ENCODE measurements around the gene PRPF8. TPM values are rescaled to one million over a fixed set of nuclear protein-coding genes. Genes with fewer than 3 reads are reported as not detected.

The PRPF8 gene
- total and polyA plus RNA-seq, 2 donors (not counting 1 experiment from before 2014, with no cell fraction given), result 177 to 423 TPM

GRCh38 chr17:1604831-1605528, 79.7 kb downstream of the PRPF8 start:
- Histone ChIP-seq H3K27ac (ENCODE audit: low read length in 2 of 2) (no peak overlapping the region), H3K4me3 (ENCODE audit: control extremely low read depth in 1 of 5, extremely low read depth in 1 of 5, insufficient read depth in 1 of 5, low read depth in 2 of 5, low read length in 4 of 5) (no peak overlapping the region), H3K4me1 (ENCODE audit: control insufficient read depth in 2 of 2, insufficient read depth in 2 of 2, low read length in 2 of 2) (peaks cover 0 to 19% of the 10 kb centered on the region in 2 donors), H3K4me2 (replicated peaks; ENCODE audit: low read depth, low read length, poor library complexity, severe bottlenecking) (peak overlapping the region; percentile 28), H3K79me2 (ENCODE audit: control insufficient read depth, insufficient read depth, low read length) (peaks cover 18% of the 10 kb centered on the region), H3K36me3 (replicated peaks in 1 of 2; ENCODE audit: control extremely low read depth in 1 of 2, control insufficient read depth in 1 of 2, extremely low read depth in 1 of 2, insufficient read depth in 2 of 2, low read length in 1 of 2) (peaks cover 0 to 22% of the 10 kb centered on the region in 2 experiments), H3K9me3 (ENCODE audit: control extremely low read depth in 1 of 3, control insufficient read depth in 2 of 3, insufficient read depth in 1 of 3, low read length in 2 of 3) (peaks cover 0 to 9% (median 0%) of the 10 kb centered on the region in 3 donors), H3K27me3 (replicated peaks in 1 of 4; ENCODE audit: control extremely low read depth in 1 of 4, control insufficient read depth in 3 of 4, insufficient read depth in 4 of 4, low read length in 3 of 4) (no peaks in the 10 kb centered on the region), H3K9ac (ENCODE audit: low read length) (no peak overlapping the region), H4K20me1 (ENCODE audit: control insufficient read depth, insufficient read depth, low read length, poor library complexity, severe bottlenecking) (peaks cover 33% of the 10 kb centered on the region), H2AFZ (ENCODE audit: insufficient read depth, low read depth, low read length, poor library complexity, severe bottlenecking) (no peak overlapping the region)
- Mint-ChIP-seq H3K4me1 (peaks cover 27% of the 10 kb centered on the region), H3K27me3 (no peaks in the 10 kb centered on the region), H3K9me3 (ENCODE audit: insufficient read depth) (no peaks in the 10 kb centered on the region), H3K27ac (no peak overlapping the region), H3K4me3 (no peak overlapping the region)
- DNase-seq, result no peak
- intact Hi-C loops (cut with micrococcal nuclease), result no loop called here
- no peak for ATAC-seq (ENCODE audit: low read depth)
- POLR2A ChIA-PET, result interaction anchor here (1.0 kb wide), 1 partner anchor 23 kb away, joined by 3 read pairs; the partner anchor contains the start of gene SLC43A2
- WGBS (ENCODE audit: insufficient coverage), result 48% methylated on average over 32 of the region's 35 CpGs
- CTCF ChIA-PET, result interaction anchor here (1.0 to 1.1 kb wide), 2 partner anchors 20 to 240 kb away, joined by 3 read pairs; no protein-coding TSS in a partner anchor
- TF ChIP-seq CTCF (IDR thresholded peaks at IDR 0.05), result no peak
- TF ChIP-seq EZH2 (IDR thresholded peaks at IDR 0.05; ENCODE audit: borderline replicate concordance, insufficient read depth, low read depth, low read length, poor library complexity, severe bottlenecking), result no peak

DNA sequence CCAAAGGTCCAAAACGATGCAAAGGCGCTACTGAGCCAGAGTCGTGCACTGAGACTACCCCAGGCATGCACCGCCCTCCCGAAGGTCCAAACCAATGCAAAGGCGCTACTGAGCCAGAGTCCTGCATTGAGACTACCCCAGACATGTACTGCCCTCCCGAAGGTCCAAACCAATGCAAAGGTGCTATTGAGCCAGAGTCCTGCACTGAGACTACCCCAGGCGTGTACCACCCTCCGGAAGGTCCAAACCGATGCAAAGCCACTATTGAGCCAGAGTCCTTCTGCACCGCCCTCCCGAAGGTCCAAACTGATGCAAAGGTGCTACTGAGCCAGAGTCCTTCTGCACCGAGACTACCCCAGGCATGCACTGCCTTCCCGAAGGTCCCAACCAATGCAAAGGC, 83.1 kb downstream of the PRPF8 start:
- intact Hi-C loops (cut with micrococcal nuclease), result no loop called here
- ATAC-seq (ENCODE audit: low read depth), result no peak
- Histone ChIP-seq H3K4me2 (replicated peaks; ENCODE audit: low read depth, low read length, poor library complexity, severe bottlenecking) (no peak overlapping the region), H3K9ac (ENCODE audit: low read length) (no peak overlapping the region), H3K27me3 (replicated peaks in 1 of 4; ENCODE audit: control extremely low read depth in 1 of 4, control insufficient read depth in 3 of 4, insufficient read depth in 4 of 4, low read length in 3 of 4) (no peaks in the 10 kb centered on the region), H3K79me2 (ENCODE audit: control insufficient read depth, insufficient read depth, low read length) (peaks cover 19% of the 10 kb centered on the region), H3K36me3 (replicated peaks in 1 of 2; ENCODE audit: control extremely low read depth in 1 of 2, control insufficient read depth in 1 of 2, extremely low read depth in 1 of 2, insufficient read depth in 2 of 2, low read length in 1 of 2) (peaks cover 0 to 14% of the 10 kb centered on the region in 2 experiments), H3K27ac (ENCODE audit: low read length in 2 of 2) (no peak overlapping the region), H3K4me1 (ENCODE audit: control insufficient read depth in 2 of 2, insufficient read depth in 2 of 2, low read length in 2 of 2) (peaks cover 0 to 9% of the 10 kb centered on the region in 2 donors), H4K20me1 (ENCODE audit: control insufficient read depth, insufficient read depth, low read length, poor library complexity, severe bottlenecking) (peaks cover 33% of the 10 kb centered on the region), H3K4me3 (ENCODE audit: control extremely low read depth in 1 of 5, extremely low read depth in 1 of 5, insufficient read depth in 1 of 5, low read depth in 2 of 5, low read length in 4 of 5) (no peak overlapping the region), H3K9me3 (ENCODE audit: control extremely low read depth in 1 of 3, control insufficient read depth in 2 of 3, insufficient read depth in 1 of 3, low read length in 2 of 3) (peaks cover 0 to 9% (median 0%) of the 10 kb centered on the region in 3 donors), H2AFZ (ENCODE audit: insufficient read depth, low read depth, low read length, poor library complexity, severe bottlenecking) (no peak overlapping the region)
- ChIA-PET CTCF (no interaction called here), POLR2A (no interaction called here)
- peaks cover 7% of the 10 kb centered on the region for H3K4me1 Mint-ChIP-seq
- TF ChIP-seq CTCF (IDR thresholded peaks at IDR 0.05) (no peak), EZH2 (IDR thresholded peaks at IDR 0.05; ENCODE audit: borderline replicate concordance, insufficient read depth, low read depth, low read length, poor library complexity, severe bottlenecking) (no peak)
- H3K4me3 Mint-ChIP-seq, result no peak overlapping the region
- no peaks in the 10 kb centered on the region for H3K9me3 Mint-ChIP-seq (ENCODE audit: insufficient read depth)
- H3K27me3 Mint-ChIP-seq, result no peaks in the 10 kb centered on the region
- H3K27ac Mint-ChIP-seq, result no peak overlapping the region
- no peak for DNase-seq
- whole genome bisulfite sequencing (ENCODE audit: insufficient coverage), result 99% methylated on average over 14 of the region's 14 CpGs

Measured in B cell (primary cell).